HG03378 (cell line): ENCODE results near the gene KATNB1.
A peak's percentile ranks its signal among the peaks of the same experiment; 100 is the strongest.

Experiments
- ATAC-seq: cut with Tn5 transposase; IDR thresholded peaks from one replicate; pipeline ENCODE4 v1.9.1; 2021; ENCODE audit warnings: mild to moderate bottlenecking, moderate library complexity; ENCODE audit not compliant: unreplicated experiment

The KATNB1 gene

GRCh38 chr16:57735755-57736418 is at the start of gene KATNB1:
KATNB1 (plus strand) TSS chr16:57735770; CDS start chr16:57737244, 1,474 bp downstream.
- ATAC-seq = no peak

GRCh38 chr16:57686577-57686976 is 49.0 kb upstream of the KATNB1 start:
- ATAC-seq = no peak

GRCh38 chr16:57687363-57687929 is 48.1 kb upstream of the KATNB1 start:
- no peak for ATAC-seq

- ATAC-seq = no peak
These were observed 47.0 kb upstream of the KATNB1 start for GRCh38 chr16:57688487-57688986.

GRCh38 chr16:57688987-57689761 is 46.4 kb upstream of the KATNB1 start:
- no peak for ATAC-seq

GRCh38 chr16:57689762-57690558 is 45.6 kb upstream of the KATNB1 start:
- peak; percentile 61 for ATAC-seq

- ATAC-seq = no peak
These were observed 44.6 kb upstream of the KATNB1 start for GRCh38 chr16:57690782-57691471.

- no peak for ATAC-seq
These were observed 42.9 kb upstream of the KATNB1 start for GRCh38 chr16:57692636-57693035.

- no peak for ATAC-seq
These were observed 42.0 kb upstream of the KATNB1 start for GRCh38 chr16:57693550-57693949.

GRCh38 chr16:57694231-57694724 is 41.3 kb upstream of the KATNB1 start:
- no peak for ATAC-seq

- no peak for ATAC-seq
These were observed 40.6 kb upstream of the KATNB1 start, which contains the start of gene DRC7 for GRCh38 chr16:57694725-57695679. DRC7 (plus strand) TSS chr16:57694806; CDS start chr16:57697950, 3,144 bp downstream.

- no peak for ATAC-seq
These were observed 39.9 kb upstream of the KATNB1 start for GRCh38 chr16:57695680-57696069.

- no peak for ATAC-seq
These were observed 39.3 kb upstream of the KATNB1 start for GRCh38 chr16:57696240-57696639.

- ATAC-seq = no peak
These were observed 37.6 kb upstream of the KATNB1 start for GRCh38 chr16:57697896-57698537.

- no peak for ATAC-seq
These were observed 36.7 kb upstream of the KATNB1 start for GRCh38 chr16:57698812-57699405.

- ATAC-seq = no peak
These were observed 36.1 kb upstream of the KATNB1 start for GRCh38 chr16:57699481-57699880.

- no peak for ATAC-seq
These were observed 35.7 kb upstream of the KATNB1 start for GRCh38 chr16:57699899-57700298.
